HEK293 (cell line): ENCODE measurements around the gene NSMCE4A.

ENCODE experiments used
- CTCF ChIA-PET: fragments of 350-600 bp; formaldehyde crosslinking; extraction: SDS; loops from one replicate; lab custom pipeline; 2021; ENCODE audit warnings: antibody characterized with exemption; lab: Yijun Ruan, JAX
- POLR2A ChIA-PET: fragments of 300-600 bp; formaldehyde crosslinking; extraction: SDS; loops from one replicate; lab custom pipeline; 2020; ENCODE audit warnings: antibody characterized with exemption, inconsistent platforms; lab: Yijun Ruan, JAX
- H3K27ac ChIP-seq: fragments of 200-500 bp; sonication (Bioruptor generic); 2 replicates; pipeline ENCODE4 v1.5.1; 2014; ENCODE audit warnings: low read depth, low read length, control low read depth, inconsistent platforms; ENCODE audit errors: extremely low read depth
- H3K36me3 ChIP-seq, 2 experiments: fragments of 200-500 bp in 1 of 2; sonication (Bioruptor generic) in 1 of 2; 1 replicate in 1 of 2; 2 replicates in 1 of 2; pipeline ENCODE4 v1.5.1; 2014 to 2017; ENCODE audit warnings: inconsistent platforms in 2 of 2, low read length in 2 of 2; ENCODE audit not compliant: control insufficient read depth in 2 of 2, insufficient read depth in 1 of 2
- H3K4me1 ChIP-seq: fragments of 200-500 bp; sonication (Bioruptor generic); 2 replicates; pipeline ENCODE4 v1.5.1; 2014; ENCODE audit warnings: mild to moderate bottlenecking, low read length, inconsistent platforms; ENCODE audit not compliant: control insufficient read depth, insufficient read depth
- H3K4me3 ChIP-seq: 2 replicates; pipeline ENCODE4 v1.5.1; 2011; ENCODE audit warnings: low read depth, mild to moderate bottlenecking, control low read depth, low read length, moderate library complexity
- H3K9me3 ChIP-seq: fragments of 200-500 bp; sonication (Bioruptor generic); 2 replicates; pipeline ENCODE4 v1.5.1; 2014; ENCODE audit warnings: low read depth, low read length, inconsistent platforms; ENCODE audit not compliant: control insufficient read depth, insufficient read depth
- BCL6B ChIP-seq: fragments of 450-650 bp; formaldehyde crosslinking; IDR thresholded peaks from 2 replicates; pipeline ENCODE4 v1.5.1; 2017; ENCODE audit warnings: missing biosample characterization, missing genetic modification characterization
- EGR2 ChIP-seq: fragments of 450-650 bp; formaldehyde crosslinking; IDR thresholded peaks from 2 replicates; pipeline ENCODE4 v1.5.1; 2016; ENCODE audit warnings: low read depth, missing biosample characterization, missing genetic modification characterization
- PRDM10 ChIP-seq: fragments of 450-650 bp; formaldehyde crosslinking; IDR thresholded peaks from 2 replicates; pipeline ENCODE4 v1.5.1; 2016; ENCODE audit warnings: missing biosample characterization, missing genetic modification characterization
- REPIN1 ChIP-seq: fragments of 450-650 bp; formaldehyde crosslinking; IDR thresholded peaks from 2 replicates; pipeline ENCODE4 v1.5.1; 2017; ENCODE audit warnings: missing biosample characterization, missing genetic modification characterization, low read depth
- SP2 ChIP-seq: fragments of 450-650 bp; formaldehyde crosslinking; IDR thresholded peaks from 2 replicates; pipeline ENCODE4 v1.5.1; 2016; ENCODE audit warnings: missing biosample characterization, missing genetic modification characterization
- SP3 ChIP-seq: fragments of 450-650 bp; formaldehyde crosslinking; IDR thresholded peaks from 2 replicates; pipeline ENCODE4 v1.5.1; 2016; ENCODE audit warnings: missing biosample characterization, missing genetic modification characterization
- SP7 ChIP-seq: fragments of 450-650 bp; formaldehyde crosslinking; IDR thresholded peaks from 2 replicates; pipeline ENCODE4 v1.5.1; 2016; ENCODE audit warnings: missing biosample characterization, missing genetic modification characterization
- TCF7L2 ChIP-seq: IDR thresholded peaks from 2 replicates; pipeline ENCODE4 v1.6.1; 2011; ENCODE audit warnings: low read depth, mild to moderate bottlenecking, inconsistent platforms, low read length, moderate library complexity, borderline replicate concordance
- ZBTB1 ChIP-seq: fragments of 450-650 bp; formaldehyde crosslinking; IDR thresholded peaks from 2 replicates; pipeline ENCODE4 v1.5.1; 2016; ENCODE audit warnings: missing biosample characterization, missing genetic modification characterization
- ZNF138 ChIP-seq: fragments of 450-650 bp; formaldehyde crosslinking; IDR thresholded peaks from 2 replicates; pipeline ENCODE4 v1.5.1; 2016; ENCODE audit warnings: missing biosample characterization, missing genetic modification characterization, borderline replicate concordance
- ZNF148 ChIP-seq: fragments of 450-650 bp; formaldehyde crosslinking; IDR thresholded peaks from 2 replicates; pipeline ENCODE4 v1.5.0; 2017; ENCODE audit warnings: missing biosample characterization, missing genetic modification characterization, borderline replicate concordance
- ZNF211 ChIP-seq: fragments of 450-650 bp; formaldehyde crosslinking; IDR thresholded peaks from 2 replicates; pipeline ENCODE4 v1.5.1; 2016; ENCODE audit warnings: low read depth, missing biosample characterization, missing genetic modification characterization
- ZNF223 ChIP-seq: fragments of 450-650 bp; formaldehyde crosslinking; IDR thresholded peaks from 2 replicates; pipeline ENCODE4 v1.5.1; 2016; ENCODE audit warnings: missing biosample characterization, missing genetic modification characterization
- ZNF416 ChIP-seq: fragments of 450-650 bp; formaldehyde crosslinking; IDR thresholded peaks from 2 replicates; pipeline ENCODE4 v1.5.1; 2016; ENCODE audit warnings: missing biosample characterization, missing genetic modification characterization
- ZNF48 ChIP-seq: fragments of 450-650 bp; formaldehyde crosslinking; IDR thresholded peaks from 2 replicates; pipeline ENCODE4 v1.5.1; 2016; ENCODE audit warnings: missing biosample characterization, missing genetic modification characterization
- ZNF501 ChIP-seq: fragments of 450-650 bp; formaldehyde crosslinking; IDR thresholded peaks from 2 replicates; pipeline ENCODE4 v1.5.1; 2016; ENCODE audit warnings: missing biosample characterization, missing genetic modification characterization
- ZNF571 ChIP-seq: fragments of 450-650 bp; formaldehyde crosslinking; IDR thresholded peaks from 2 replicates; pipeline ENCODE4 v1.5.0; 2017; ENCODE audit warnings: missing biosample characterization, missing genetic modification characterization
- ZNF600 ChIP-seq: fragments of 450-650 bp; formaldehyde crosslinking; IDR thresholded peaks from 2 replicates; pipeline ENCODE4 v1.5.1; 2016; ENCODE audit warnings: missing biosample characterization, missing genetic modification characterization
- ZNF626 ChIP-seq: fragments of 450-650 bp; sonication (Bioruptor Pico); formaldehyde crosslinking; IDR thresholded peaks from 2 replicates; pipeline ENCODE4 v1.5.1; 2018; ENCODE audit warnings: missing biosample characterization, missing genetic modification characterization, inconsistent platforms
- ZNF692 ChIP-seq: fragments of 450-650 bp; formaldehyde crosslinking; IDR thresholded peaks from 2 replicates; pipeline ENCODE4 v1.5.1; 2016; ENCODE audit warnings: missing biosample characterization, missing genetic modification characterization
- ZNF843 ChIP-seq: fragments of 450-650 bp; formaldehyde crosslinking; IDR thresholded peaks from 2 replicates; pipeline ENCODE4 v1.5.1; 2016; ENCODE audit warnings: missing biosample characterization, missing genetic modification characterization
- ZSCAN30 ChIP-seq: fragments of 450-650 bp; IDR thresholded peaks from 2 replicates; pipeline ENCODE4 v1.5.1; 2018; ENCODE audit warnings: missing biosample characterization, mild to moderate bottlenecking, missing genetic modification characterization, moderate library complexity
- TF ChIP-seq, protein P1 (sequence below): fragments of 450-650 bp; formaldehyde crosslinking; IDR thresholded peaks from 2 replicates; pipeline ENCODE4 v1.5.1; 2016; ENCODE audit warnings: missing biosample characterization, missing genetic modification characterization

The NSMCE4A gene

GRCh38 chr10:121947343-121948330 lies 27.4 kb downstream of the NSMCE4A start (continued):
- TF ChIP-seq BCL6B (tag by site-specific recombination) (no peak), SP2 (no peak), TCF7L2 (no peak), ZNF211 (tag by site-specific recombination) (no peak), ZNF501 (tag by site-specific recombination) (no peak), ZNF416 (tag by site-specific recombination) (no peak)
- TF ChIP-seq, all 188 proteins: peak for 0

- POLR2A ChIA-PET = no interaction called here
- Histone ChIP-seq H3K4me3 (no peak overlapping the region), H3K27ac (no peak overlapping the region), H3K9me3 (no peaks in the 10 kb centered on the region), H3K36me3 (no peaks in the 10 kb centered on the region), H3K4me1 (no peaks in the 10 kb centered on the region)
- CTCF ChIA-PET = no interaction called here
- 0 out of 2 replicates have a peak, but pooled peaks have one; percentile 22 for TF ChIP-seq SP7 (tag by site-specific recombination)
- TF ChIP-seq ZBTB1 (tag by site-specific recombination) = no peak
- 0 out of 2 replicates have a peak, but pooled peaks have one; percentile 13 for TF ChIP-seq SP3 (tag by site-specific recombination)
- no peak for TF ChIP-seq ZNF571
- 0 out of 2 replicates have a peak, but pooled peaks have one; percentile 43 for TF ChIP-seq ZNF692 (tag by site-specific recombination)
- TF ChIP-seq, protein P1, sequence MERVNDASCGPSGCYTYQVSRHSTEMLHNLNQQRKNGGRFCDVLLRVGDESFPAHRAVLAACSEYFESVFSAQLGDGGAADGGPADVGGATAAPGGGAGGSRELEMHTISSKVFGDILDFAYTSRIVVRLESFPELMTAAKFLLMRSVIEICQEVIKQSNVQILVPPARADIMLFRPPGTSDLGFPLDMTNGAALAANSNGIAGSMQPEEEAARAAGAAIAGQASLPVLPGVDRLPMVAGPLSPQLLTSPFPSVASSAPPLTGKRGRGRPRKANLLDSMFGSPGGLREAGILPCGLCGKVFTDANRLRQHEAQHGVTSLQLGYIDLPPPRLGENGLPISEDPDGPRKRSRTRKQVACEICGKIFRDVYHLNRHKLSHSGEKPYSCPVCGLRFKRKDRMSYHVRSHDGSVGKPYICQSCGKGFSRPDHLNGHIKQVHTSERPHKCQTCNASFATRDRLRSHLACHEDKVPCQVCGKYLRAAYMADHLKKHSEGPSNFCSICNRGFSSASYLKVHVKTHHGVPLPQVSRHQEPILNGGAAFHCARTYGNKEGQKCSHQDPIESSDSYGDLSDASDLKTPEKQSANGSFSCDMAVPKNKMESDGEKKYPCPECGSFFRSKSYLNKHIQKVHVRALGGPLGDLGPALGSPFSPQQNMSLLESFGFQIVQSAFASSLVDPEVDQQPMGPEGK (tag by site-specific recombination) = no peak
- no peak for TF ChIP-seq ZNF843 (tag by site-specific recombination)
- TF ChIP-seq ZNF48 = no peak
- TF ChIP-seq ZNF501 (tag by site-specific recombination) = no peak
- no peak for TF ChIP-seq ZNF148
- peak; percentile 60; the same call in 1 of the 2 replicates for TF ChIP-seq PRDM10 (tag by site-specific recombination)
- TF ChIP-seq REPIN1 (tag by site-specific recombination) = no peak
- TF ChIP-seq ZNF223 = no peak
- no peak for TF ChIP-seq ZNF626
- TF ChIP-seq ZSCAN30 (tag by site-specific recombination) = no peak
- no peak for TF ChIP-seq ZNF138 (tag by site-specific recombination)
- 0 out of 2 replicates have a peak, but pooled peaks have one; percentile 9 for TF ChIP-seq EGR2 (tag by site-specific recombination)
- 0 out of 2 replicates have a peak, but pooled peaks have one; percentile 29 for TF ChIP-seq ZNF600 (tag by site-specific recombination)
These were observed 32.1 kb downstream of the NSMCE4A start for GRCh38 chr10:121942749-121943416.
